HG03196 (cell line): Measurements from ENCODE around the gene RP9.
A peak's percentile ranks its signal among the peaks of the same experiment; 100 is the strongest.

ENCODE experiments used
- ATAC-seq: cut with Tn5 transposase; IDR thresholded peaks from one replicate; pipeline ENCODE4 v1.9.1; 2021; ENCODE audit not compliant: unreplicated experiment

RP9 gene, protein sequence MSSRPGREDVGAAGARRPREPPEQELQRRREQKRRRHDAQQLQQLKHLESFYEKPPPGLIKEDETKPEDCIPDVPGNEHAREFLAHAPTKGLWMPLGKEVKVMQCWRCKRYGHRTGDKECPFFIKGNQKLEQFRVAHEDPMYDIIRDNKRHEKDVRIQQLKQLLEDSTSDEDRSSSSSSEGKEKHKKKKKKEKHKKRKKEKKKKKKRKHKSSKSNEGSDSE

DNA sequence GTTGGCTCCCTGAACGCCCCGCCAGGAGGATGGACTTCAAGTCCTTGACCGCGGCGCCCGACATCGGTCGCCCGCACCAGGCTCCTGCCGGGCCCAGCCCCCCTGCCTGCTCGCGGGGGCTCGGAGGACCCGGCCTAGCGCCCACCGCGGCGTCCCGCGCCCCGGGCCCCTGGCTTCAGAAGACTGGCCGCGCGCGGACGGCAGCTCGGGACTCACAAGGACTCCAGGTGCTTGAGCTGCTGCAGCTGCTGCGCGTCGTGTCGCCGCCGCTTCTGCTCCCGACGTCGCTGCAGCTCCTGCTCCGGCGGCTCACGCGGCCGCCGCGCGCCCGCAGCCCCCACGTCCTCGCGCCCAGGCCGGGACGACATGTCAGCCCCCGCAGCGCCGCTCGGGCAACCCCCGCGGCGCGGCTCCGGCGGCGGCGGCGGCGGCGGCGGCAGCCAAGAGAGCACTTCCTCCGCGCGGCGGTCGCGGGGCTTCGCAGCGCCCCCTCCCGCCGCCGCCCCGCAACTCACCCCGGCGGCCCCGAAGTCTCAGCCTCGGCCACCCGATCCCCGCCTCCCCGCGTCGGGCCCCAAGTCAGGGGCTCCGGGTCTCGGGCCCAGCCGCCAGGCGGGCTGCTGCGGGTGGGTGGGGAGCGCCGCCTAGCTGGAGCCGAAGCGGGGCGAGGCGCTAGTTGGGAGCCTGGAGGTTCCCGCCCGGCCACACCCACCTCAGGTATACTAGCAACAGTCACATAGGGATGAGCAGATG, at the start of gene RP9:
Gene RP9 (minus strand): TSS at position 400 of the 753 bp plus-strand sequence. CDS start 32 bp downstream, at position 368.
- peak; percentile 87 for ATAC-seq

DNA sequence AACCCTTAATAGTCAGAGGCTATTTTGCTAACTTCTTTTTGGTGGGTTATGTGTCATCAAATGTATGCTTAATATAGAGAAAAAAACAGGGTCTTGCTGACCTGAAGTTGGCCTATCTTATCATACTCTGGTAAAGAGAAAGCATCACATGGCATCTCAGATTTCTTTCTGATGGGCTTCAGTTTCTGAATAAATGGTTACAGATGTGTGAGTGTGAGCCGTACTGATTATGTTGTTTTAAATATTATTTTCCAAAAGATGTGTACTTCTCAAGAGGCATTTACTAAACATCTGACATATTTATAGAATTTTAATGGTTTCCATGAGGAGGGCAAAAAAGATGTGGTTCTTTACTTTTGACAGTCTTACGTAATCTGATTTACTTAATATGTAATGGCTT, 48.6 kb upstream of the RP9 start:
- no peak for ATAC-seq

DNA sequence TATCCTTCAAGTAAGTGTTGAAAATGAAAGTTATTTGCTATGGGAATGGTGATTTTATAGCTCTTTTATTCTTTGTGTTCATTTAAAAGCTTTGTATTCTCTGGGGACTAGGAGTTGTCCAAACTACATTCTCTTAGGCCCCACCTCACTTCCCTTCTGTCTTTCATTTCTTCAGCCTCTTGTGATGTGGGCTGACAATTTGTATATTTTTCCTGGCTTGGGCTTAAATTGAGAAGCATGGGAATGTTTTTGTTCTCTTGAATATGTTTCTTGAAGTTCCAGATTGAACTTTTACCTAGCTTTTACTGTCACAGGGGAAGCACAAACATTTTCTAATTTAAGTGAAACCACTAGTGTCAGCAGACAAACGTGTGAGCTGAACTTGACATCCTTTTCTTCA, 48.1 kb upstream of the RP9 start:
- no peak for ATAC-seq

DNA sequence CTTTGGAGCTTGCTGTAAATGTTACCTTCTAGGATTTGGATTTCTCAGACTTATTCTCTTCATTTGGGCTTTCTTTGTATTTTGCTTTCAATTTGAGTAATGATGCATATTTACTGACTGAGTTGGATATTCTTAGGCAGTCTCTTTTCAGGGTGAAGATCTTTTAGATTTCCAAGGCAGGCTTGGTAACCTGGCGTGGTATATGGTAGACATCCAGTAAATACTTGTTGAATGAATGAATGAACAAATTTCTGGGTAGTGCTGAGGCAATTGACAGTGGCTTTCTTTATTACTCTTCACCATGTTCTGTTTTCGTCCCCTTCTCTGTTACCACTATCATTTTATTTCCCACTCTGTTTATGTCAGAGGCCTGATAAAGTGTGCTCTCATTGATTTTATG, 47.2 kb upstream of the RP9 start:
- no peak for ATAC-seq

DNA sequence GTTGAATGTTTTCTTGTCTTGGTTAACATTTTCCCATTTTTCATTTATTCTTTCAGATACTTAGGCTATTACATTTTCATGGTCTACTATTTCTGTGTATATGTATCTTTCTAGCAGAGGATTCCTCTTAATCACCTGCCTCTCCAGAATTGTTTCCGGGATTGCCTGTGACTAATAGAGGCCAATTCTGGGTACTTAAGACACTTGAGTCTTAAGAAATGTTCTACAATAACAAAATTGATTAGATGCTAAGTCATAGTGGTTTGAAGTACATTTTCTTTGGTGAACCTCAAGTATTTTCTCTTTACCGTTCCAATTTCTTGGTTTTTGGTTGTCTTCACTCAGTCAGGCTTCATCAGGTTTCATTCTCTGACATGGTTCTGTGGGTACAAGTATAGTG, 46.6 kb upstream of the RP9 start:
- no peak for ATAC-seq

DNA sequence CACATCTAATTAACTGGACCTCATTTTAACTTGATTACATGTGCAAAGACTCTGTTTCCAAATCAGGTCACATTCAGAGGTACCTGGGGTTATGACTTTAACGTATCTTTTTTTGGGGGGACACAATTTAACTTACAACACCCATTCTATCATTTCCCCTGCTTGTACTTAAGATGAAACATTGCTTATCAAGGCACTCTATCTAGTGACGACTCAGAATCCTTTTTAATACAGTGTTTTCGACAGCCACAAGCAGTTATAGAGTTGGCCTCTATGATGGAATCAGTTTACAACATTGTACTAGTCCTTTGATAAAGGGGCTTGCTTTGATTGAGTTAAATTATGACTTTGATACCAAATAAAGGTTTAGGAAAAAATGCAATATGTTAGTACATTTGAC, 42.9 kb upstream of the RP9 start:
- ATAC-seq = no peak

DNA sequence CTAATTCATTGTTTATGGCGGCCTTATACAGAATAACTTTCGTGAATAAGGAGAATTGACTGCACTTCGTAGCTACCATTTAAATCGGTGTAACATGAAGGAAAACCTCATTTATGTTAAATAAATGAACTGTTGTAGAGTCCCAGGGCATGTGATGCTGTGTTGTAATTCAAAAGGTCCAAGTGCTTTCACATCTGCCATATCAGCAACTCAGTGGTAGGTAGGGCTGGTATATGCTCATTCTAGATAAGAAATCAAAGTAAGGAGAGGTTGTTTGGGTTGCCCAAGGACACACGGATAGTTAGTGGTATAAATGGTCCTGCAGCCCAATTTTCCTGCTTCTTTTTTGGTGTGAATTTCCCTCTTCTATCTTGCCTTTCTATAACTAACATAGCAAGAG, 36.0 kb upstream of the RP9 start:
- ATAC-seq = no peak

DNA sequence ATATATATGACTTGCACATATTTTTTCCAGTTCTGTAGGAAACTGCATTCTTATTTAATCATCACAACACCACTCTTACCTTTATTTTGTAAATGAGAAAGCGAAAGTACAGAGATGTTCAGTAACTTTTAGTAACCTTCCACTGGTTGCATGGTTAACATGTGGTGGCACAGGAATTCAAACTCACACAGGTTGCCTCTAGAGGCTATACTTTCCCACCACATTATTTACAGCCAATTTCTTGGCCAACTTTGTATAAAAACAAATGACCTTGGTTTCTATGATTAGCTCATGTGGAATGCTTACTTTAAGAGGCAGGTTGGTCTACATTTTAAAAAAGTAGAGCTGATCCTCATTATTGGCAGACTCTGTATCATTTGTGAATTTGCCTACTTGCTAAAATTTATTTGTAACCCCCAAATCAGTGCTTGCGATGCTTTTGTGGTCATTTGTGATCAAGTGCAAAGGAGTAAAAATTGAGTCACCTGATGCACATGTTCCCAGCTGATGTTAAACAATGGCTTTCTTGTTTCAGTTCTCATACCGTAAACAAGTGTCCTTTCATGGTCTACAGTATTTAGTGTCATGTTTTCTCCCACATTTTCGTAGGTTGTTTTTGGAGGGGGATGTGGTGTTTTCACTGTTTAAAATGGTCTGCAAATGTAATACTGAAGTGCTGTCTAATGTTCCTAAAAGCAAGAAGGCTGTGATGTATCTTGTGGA, 35.0 kb upstream of the RP9 start:
- peak; percentile 53 for ATAC-seq

DNA sequence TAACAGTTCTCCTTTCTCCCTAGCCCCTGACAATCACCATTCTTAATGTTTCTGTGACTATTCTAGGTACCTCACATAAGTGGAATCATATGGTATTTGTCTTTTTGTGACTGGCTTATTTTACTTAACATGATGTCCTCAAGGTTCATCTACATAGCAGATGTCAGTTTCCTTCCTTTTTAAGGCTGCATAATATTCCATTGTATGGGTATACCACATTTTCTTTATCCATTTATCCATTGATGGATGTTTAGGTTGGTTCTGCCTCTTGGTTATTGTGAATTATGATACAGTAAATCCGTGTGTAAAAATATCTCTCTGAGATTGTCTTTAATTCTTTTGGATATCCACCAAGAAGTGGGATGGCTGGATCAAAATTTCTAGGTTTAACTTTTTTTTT, 33.4 kb upstream of the RP9 start:
- ATAC-seq = no peak

DNA sequence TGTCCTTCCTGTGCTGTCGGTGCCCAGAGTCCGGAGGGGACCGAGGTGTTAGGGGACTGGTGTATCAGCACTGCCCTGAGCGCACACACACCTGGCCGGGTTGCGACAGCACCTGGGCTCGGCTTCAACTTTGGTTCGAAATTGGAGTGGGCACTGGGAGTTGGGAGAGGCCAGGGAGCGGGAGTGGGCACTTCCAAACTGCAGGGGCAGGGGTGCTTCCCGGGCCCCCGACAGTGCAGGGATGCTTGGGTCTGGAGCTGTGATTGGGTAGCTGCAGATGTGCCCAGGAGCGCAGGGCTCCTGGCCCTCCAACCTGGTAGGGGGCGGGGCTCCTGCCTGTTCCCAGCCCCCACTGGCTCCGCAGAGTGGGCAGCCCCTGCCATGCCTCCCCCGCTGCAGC, 27.9 kb upstream of the RP9 start:
- ATAC-seq = no peak

DNA sequence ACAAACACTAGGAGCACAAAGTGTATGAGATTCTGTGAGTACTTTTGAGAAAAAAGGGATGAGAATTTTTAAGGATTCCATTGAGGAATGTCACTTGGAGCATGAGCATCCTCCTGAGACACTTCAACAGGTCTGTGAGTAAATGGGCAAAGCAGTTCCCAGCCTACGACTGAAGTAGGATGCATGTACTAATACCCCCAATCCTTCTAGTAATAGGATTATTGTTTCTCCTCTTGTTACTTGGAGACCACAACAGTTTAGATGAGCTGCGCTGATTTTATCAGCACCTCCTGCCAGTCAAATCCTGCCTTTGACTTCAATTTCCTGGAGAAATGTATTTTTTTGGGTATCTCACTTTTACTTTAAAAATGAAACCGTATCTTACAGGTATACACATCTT, 21.0 kb upstream of the RP9 start:
- no peak for ATAC-seq

DNA sequence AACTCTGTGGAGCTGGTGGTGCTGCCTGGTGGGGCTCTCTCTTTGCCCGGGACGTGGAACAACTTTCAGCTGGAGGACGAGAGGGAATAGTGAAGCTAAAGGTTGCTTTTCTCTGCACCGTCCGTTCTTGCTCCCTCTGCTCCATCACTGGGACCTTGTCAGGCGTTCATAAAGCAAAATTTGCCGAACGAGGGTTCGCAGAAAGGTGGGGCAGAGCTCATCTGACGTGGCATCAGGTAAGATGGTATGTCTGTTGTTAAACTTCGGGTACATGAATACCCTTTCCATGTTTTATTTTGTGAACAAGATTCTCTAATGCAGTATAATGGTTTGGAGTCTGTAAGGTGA, 20.6 kb upstream of the RP9 start:
- ATAC-seq = no peak

DNA sequence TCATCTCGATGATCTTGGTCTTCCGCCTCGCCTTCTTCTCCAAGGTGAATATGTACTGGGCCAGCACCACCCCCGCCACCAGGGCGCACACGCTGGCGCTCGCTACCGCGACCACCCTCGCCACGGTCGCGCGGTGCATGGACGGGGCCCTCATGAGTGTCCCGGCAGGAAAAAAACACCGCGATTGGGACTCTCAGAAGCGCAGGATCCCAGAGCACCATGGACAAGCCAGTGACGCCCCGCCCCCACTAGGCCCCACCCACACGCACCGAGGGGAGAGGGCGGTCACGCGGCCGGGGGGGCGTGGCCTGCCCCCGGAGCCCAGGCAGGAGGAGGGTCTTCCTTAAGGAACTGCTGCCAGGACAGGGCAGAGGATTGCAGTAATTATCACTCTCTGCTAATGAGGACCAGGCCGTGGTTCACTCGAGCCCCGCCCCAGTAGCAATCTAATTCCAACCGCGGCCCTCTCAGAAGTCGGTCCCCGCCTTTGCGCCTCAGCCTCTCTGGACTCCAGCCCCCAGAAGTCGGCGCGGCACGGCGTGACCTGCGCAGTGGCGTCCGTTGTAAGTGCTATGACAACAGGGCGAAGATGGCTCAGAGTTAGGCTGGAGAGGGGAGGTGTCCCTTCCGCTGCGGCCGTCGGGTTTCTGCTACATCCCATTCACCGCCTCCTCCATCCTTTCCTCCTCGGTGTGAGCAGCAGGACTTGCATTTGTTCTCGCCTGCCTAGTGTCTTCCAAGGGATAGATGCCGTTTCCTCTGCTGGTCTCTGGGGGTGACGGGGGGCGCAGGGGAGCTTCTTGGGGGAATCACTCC, 20.0 kb upstream of the RP9 start, which contains the start of gene BBS9:
Gene BBS9 (plus strand): TSS at position 575 of the 816 bp plus-strand sequence. CDS start 16,689 bp downstream, outside the sequence.
- ATAC-seq = peak; percentile 100

DNA sequence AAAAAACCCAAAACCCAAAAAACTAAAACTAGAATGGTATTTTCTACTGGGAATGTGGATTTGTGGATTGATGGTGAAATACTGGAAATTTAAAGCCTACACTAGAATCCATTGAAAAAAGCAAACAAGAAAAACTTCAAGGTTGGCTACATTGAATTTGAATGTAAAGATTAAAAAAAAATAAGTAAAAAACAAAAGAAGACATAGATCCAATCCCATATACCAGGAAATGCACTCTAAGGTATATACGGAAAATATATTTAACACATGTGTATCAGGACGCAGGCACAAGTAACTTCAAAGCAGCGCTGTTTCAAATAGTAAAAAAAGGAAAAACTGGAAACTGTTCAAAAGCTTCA, 19.4 kb upstream of the RP9 start:
- no peak for ATAC-seq

DNA sequence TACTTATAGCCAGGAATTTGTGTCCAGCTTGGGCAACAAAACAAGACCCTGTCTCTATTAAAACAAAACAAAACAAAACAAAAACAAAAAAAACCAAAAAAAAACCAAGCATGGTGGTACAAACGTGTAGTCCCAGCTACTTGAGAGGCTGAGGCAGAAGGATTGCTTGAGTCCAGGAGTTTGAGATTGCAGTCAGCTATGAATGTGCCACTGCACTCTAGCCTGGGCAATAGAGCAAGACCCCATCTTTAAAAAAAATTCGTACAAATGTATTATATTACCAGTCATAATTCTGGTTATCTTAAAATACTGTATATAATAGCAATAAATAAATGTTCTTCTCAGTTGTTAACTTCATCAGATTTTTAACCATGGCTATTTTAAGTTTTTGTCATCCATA, 17.9 kb upstream of the RP9 start:
- no peak for ATAC-seq

DNA sequence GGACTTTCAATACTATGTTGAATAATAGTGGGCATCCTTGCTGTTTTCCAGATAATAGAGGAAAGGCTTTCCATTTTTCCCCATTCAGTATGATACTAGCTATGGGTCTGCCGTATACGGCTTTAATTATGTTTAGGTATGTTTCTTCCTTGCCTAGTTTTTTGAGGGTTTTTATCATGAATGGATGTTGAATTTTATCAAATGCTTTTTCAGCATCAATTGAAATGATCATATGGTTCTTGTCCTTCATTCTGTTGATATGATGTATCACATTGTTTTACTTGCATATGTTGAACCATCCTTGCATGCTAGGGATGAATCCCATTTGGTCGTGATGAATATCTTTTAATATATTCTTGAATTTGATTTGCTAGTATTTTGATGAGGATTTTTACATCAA, 9.2 kb upstream of the RP9 start:
- ATAC-seq = no peak

DNA sequence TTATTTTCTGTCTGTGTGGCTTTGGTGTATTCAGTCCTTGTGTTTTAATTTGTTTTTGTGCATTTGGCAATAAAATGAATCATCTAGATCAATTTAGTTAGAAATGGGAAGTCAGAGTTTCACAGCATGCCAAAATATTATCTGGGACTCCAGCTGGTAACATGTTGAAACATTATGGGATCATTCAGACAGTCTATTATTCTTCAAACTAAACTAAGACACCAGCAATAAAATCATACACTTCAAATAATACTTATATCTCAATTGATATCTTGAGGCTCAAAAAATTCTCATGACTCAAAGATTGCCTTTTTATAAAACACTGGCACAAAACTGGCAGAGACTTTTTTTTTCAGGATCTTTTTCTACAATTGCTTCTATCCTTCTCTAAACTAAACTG, 5.8 kb upstream of the RP9 start:
- no peak for ATAC-seq

DNA sequence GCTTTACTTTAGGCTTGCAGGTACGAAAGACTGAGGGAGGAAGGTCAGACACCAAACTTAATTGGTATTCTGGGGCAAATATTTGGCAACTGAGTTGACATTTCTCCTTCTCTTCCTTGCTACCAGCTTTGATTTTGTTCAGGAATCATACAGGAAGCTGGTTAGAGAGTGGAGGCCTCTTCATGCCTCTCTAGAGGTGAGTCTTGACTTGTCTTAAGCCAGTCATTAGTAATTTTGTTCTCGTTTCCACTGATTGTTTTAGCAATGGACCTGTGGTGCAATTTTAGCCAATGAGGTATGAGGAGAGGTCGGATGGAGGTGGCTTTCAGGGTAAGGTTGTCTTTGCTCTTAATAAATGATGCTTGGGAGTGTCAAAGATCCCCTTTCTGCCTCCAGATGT, 2.4 kb upstream of the RP9 start:
- ATAC-seq = no peak

DNA sequence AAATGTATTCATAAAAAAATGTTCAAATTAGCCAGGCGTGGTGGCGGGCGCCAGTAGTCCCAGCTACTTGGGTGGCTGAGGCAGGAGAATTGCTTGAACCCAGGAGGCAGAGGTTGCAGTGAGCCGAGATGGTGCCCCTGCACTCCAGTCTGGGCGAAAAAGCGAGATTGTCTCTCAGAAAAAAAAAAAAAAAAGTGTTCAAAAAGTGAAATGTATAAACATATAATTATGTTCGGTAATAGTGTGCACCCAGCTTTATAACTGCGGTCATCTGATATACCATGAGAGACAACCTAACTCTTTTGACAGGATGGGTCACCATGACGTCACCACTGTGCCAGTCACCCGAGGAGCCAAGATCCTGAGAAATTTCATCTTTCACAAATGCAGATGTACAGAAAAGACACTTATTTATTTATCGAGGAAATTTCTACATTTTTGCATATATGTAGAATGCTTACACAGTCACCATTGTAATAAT, 594 bp upstream of the RP9 start:
- ATAC-seq = no peak

DNA sequence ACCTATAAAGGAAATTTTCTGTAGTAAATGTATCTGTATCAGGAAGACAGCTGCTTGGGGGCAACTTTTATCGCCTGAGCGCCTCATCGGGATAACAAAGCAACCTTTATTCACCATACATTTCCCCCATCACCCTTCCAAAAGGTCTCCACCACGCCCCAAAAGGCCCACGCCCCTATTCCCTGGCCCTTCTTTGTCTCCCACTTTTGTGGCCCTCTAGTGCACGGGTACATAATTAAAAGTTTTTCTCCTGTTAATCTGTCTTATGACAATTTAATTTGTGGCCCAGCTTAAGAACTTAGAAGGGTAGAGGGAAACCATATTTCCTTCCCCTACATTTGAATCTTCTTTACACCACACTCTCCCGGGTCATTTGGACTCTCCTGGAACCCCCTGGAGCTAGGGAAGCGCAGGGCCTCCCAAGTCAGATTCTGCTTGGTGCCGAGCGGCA, 625 bp downstream of the RP9 start:
- no peak for ATAC-seq
